ENCODE measurements around the gene TIGD2. TPM values are rescaled to one million over a fixed set of nuclear protein-coding genes. Genes with fewer than 3 reads are reported as not detected.

Gene TIGD2
- total and polyA plus RNA-seq, 8 donors: 2.3 to 11.9 (median 3.0) TPM; not detected in 1

GRCh38 chr4:89114100-89114499 is 2.8 kb downstream of the TIGD2 start:
- no peaks in the 10 kb centered on the region for H3K27me3 ChIP-seq
- 89 to 98% (median 91%) methylated on average over 3 of the region's 3 CpGs for WGBS, 5 donors
- TF ChIP-seq POLR2AphosphoS5 (IDR thresholded peaks at IDR 0.05) (no peak), EP300 (IDR thresholded peaks at IDR 0.05) (no peak), POLR2A (IDR thresholded peaks at IDR 0.05) (no peak), CTCF (IDR thresholded peaks at IDR 0.05) (no peak)
- H3K27ac ChIP-seq: no peak overlapping the region
- no peaks in the 10 kb centered on the region for H3K36me3 ChIP-seq
- no peak for DNase-seq
- H3K4me1 ChIP-seq: peaks cover 13 to 27% (median 23%) of the 10 kb centered on the region in 4 donors
- H3K4me3 ChIP-seq: no peak overlapping the region
- intact Hi-C loops (cut with DNase I; ENCODE audit: low total_unique reads): no loop called here
- H3K9me3 ChIP-seq: no peaks in the 10 kb centered on the region

GRCh38 chr4:89117115-89117514 is 5.8 kb downstream of the TIGD2 start:
- WGBS, 5 donors: 36 to 64% (median 54%) methylated on average over 3 of the region's 3 CpGs
- H3K27ac ChIP-seq: no peak overlapping the region
- no peaks in the 10 kb centered on the region for H3K36me3 ChIP-seq
- no peaks in the 10 kb centered on the region for H3K9me3 ChIP-seq
- H3K27me3 ChIP-seq: no peaks in the 10 kb centered on the region
- no peak overlapping the region for H3K4me3 ChIP-seq
- H3K4me1 ChIP-seq: peaks cover 5 to 26% (median 8%) of the 10 kb centered on the region in 4 donors
- DNase-seq: no peak
- intact Hi-C loops (cut with DNase I; ENCODE audit: low total_unique reads): no loop called here
- TF ChIP-seq EP300 (IDR thresholded peaks at IDR 0.05): no peak
- no peak for TF ChIP-seq POLR2AphosphoS5 (IDR thresholded peaks at IDR 0.05)
- TF ChIP-seq CTCF (IDR thresholded peaks at IDR 0.05): no peak
- TF ChIP-seq POLR2A (IDR thresholded peaks at IDR 0.05): no peak

- no peaks in the 10 kb centered on the region for H3K9me3 ChIP-seq
- H3K4me1 ChIP-seq: peaks cover 0 to 15% (median 4%) of the 10 kb centered on the region in 4 donors
- WGBS, 5 donors: 23 to 62% (median 43%) methylated on average over 1 of the region's 1 CpG
- H3K4me3 ChIP-seq: no peak overlapping the region
- no peaks in the 10 kb centered on the region for H3K36me3 ChIP-seq
- intact Hi-C loops (cut with DNase I; ENCODE audit: low total_unique reads): no loop called here
- H3K27ac ChIP-seq: no peak overlapping the region
- no peaks in the 10 kb centered on the region for H3K27me3 ChIP-seq
- TF ChIP-seq CTCF (IDR thresholded peaks at IDR 0.05): no peak
- no peak for TF ChIP-seq POLR2AphosphoS5 (IDR thresholded peaks at IDR 0.05)
- no peak for TF ChIP-seq EP300 (IDR thresholded peaks at IDR 0.05)
- TF ChIP-seq POLR2A (IDR thresholded peaks at IDR 0.05): no peak
- DNase-seq: no peak
Measured at GRCh38 chr4:89119166-89119565, 7.8 kb downstream of the TIGD2 start.

- no peaks in the 10 kb centered on the region for H3K27me3 ChIP-seq
- H3K36me3 ChIP-seq: no peaks in the 10 kb centered on the region
- no peaks in the 10 kb centered on the region for H3K9me3 ChIP-seq
- DNase-seq: no peak
- TF ChIP-seq EP300 (IDR thresholded peaks at IDR 0.05) (no peak), POLR2AphosphoS5 (IDR thresholded peaks at IDR 0.05) (no peak), POLR2A (IDR thresholded peaks at IDR 0.05) (no peak), CTCF (IDR thresholded peaks at IDR 0.05) (no peak)
- no peak overlapping the region for H3K4me3 ChIP-seq
- intact Hi-C loops (cut with DNase I; ENCODE audit: low total_unique reads): no loop called here
- H3K27ac ChIP-seq: no peak overlapping the region
- peaks cover 0 to 15% (median 4%) of the 10 kb centered on the region in 4 donors for H3K4me1 ChIP-seq
- WGBS, 5 donors: 95 to 98% (median 96%) methylated on average over 3 of the region's 3 CpGs
Measured at GRCh38 chr4:89119836-89120235, 8.5 kb downstream of the TIGD2 start.
